Occipital lobe (tissue), 3 donors: ENCODE data around the gene PRSS36. TPM values are rescaled to one million over a fixed set of nuclear protein-coding genes. Genes with fewer than 3 reads are reported as not detected.
"Not testable (repeated sequence)": the region's sequence is repeated elsewhere in the genome, so short reads cannot be mapped to it uniquely, and the experiment has no call there.

ENCODE experiments used
- DNase-seq: peaks from one replicate; lab custom pipeline; 2025; lab: John Stamatoyannopoulos, UW
- small RNA-seq: library from RNA; depleted of rRNA; stranded (forward); fragments of <200 nt; gene quantifications from one replicate; pipeline ENCODE3, GENCODE V24; 2014
- total RNA-seq: library from RNA; depleted of rRNA; stranded (reverse); fragments of >200 nt; gene quantifications from one replicate; pipeline ENCODE4 v1.2.3, GENCODE V29; 2014

PRSS36 gene
- total RNA-seq, 1 donor from 2014 or later: not detected

DNA sequence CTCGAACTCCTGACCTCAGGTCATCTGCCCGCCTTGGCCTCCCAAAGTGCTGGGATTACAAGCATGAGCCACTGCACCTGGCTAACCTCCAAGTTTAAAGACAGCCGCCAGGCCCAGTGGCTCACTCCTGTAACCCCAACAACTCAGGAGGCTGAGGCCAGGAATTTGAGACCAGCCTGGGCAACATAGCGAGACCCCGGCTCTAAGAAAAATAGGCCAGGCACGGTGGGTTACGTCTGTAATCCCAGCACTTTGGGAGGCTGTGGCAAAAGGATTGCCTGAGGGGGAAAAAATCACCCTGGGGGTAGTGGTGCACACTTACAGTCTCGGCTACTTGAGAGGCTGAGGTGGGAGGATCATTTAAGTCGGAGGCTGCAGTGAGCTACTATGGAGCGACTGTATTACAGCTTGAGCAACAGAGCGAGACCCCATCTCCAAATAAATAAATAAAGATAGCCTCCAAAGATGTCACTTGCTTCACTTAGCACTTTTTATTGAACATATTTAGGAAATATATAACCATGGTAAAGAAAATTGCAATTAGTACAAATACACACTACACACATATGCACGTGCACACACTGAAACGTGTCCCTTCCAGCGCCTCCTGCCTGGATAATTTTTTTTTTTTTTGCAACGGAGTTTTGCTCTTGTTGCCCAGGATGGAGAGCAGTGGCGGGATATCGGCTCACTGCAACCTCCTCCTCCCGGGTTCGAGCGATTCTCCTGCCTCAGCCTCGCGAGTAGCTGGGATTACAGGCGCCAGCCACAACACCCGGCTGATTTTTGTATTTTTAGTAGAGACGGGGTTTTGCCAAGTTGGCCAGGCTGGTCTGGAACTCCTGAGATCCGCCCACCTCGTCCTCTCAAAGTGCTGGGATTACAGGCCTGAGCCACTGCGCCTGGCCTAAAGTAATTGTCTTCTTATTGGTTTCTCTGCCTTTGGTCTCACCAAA lies 43.1 kb downstream of the PRSS36 start:
- no peak for DNase-seq

DNA sequence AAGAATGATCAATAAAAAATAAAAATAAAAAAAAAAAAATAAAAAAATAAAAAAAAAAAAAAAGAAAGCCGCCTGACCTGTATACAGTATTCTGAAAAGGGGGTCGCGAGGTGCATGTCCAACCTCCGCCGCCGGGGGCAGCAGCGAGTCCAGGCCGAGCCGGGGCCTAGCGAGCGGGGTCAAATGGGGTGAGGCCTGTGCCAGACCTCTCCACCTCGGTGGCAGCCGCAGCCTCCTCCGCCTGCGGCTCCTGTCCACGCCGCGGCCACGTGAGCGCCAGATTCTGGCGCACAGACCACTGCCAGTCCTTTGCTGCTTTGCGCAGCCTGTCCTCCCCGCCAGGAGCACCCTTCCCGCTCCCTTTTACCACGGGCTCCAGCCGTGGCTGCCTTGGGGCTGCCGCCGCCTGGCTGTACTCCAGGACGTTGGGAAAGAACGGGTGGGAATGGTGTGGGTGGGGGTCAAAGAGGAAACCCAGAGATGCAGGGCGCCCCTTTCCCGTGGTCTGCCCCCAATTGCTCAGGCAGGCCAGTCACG lies 44.1 kb downstream of the PRSS36 start:
- DNase-seq: peak; percentile 61

DNA sequence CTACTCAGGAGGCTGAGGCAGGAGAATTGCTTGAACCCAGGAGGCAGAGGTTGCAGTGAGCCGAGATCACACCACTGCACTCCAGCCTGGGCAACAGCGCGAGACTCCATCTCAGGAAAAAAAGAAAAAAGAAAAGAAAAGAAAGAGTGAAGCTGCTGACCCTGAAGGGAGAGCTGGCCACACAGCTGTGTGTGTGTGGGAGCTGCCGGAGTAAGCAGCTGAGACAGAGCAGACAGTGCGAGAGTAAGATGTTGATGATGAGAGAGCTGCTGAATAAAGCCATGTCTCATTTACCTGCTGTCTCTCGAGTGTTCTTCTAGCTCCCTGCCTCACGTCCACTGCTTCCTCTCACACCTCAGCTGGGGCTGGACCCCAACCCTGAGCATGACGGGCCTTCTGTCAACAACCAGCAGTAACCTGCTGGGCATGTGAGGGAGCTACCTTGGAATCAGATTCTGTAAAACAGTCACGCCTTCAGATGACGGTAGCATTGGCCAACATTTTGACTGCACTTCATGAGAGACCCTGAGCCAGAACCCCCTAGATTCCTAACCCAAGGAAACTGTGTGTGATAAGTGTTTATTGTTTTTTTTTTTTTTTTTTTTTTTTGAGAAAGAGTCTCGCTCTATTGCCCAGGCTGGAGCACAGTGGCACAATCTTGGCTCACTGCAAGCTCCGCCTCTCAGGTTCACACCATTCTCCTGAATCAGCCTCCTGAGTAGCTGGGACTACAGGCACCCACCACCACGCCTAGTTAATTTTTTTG lies 48.8 kb downstream of the PRSS36 start:
- DNase-seq: not testable (repeated sequence)

DNA sequence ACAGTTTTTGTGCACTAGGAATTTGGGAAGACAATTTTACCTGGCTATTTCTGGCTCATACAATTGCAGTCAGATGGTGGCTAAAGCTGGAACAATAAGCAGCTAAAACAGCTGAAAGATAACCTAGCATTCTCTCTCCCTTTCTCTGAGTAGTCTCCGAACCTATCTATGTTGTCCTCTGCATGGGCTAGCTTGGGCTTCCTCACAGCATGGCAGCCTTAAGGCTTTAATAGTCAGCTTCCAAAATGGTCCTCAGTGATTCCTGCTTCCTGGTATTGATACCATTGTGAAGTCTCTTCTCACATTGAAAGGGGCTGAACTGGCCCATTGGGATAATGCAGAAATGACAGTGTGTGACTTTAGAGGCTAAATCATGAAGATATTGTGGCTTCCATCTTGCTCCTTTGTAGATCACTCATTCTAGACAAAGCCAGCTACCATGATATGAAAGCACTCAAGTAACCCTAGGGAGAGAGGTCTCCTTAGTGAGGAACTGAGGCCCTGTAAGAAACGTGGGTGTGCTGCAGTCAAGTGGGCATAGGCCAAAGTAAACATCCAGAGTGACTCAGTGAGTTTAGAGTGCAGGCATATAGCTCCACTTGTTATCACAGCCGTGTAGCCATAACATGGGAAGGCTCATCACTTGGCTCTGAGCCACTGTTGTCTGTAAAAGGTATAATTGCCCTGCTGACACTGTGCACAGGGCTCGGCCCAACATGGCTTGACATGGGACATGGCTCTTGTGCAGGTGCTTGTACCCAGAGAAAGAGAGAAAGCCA lies 49.8 kb downstream of the PRSS36 start:
- DNase-seq: no peak

DNA sequence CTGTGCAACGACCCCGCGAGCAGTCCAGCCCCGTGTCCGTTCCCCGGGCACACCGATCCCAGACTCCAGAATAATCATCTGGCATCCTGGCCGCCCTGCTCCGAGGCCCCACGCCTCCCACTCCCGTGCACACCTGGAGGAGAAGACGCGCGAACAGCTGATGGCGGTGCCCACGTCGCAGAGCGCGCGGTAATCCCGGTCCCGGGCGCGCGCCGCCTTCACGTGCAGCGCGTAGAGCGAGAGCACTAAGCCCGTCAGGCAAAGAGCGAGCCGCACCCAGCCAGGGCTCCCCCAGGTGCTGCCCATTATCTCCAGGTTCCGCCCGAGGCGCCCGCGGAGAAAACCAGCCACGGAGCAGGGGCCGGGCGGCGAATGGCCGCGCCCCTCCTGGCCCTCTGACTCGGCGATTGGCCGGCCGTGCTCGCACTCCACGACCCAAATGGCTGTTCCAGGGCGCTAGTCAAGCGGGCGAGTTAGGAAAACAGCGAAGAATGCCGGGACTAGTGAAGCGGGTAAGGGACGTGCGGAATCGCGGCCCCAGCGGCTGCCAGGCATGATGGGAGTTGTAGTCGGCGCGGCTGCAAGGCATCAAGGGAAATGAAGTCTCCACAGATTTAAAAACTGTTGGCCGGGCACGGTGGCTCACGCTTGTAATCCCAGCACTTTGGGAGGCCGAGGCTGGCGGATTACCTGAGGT lies 55.3 kb downstream of the PRSS36 start, which contains the start of gene VKORC1:
Gene VKORC1 (minus strand): TSS at position 374 of the 697 bp plus-strand sequence. CDS start 68 bp downstream, at position 306.
- peak; percentile 95 for DNase-seq

DNA sequence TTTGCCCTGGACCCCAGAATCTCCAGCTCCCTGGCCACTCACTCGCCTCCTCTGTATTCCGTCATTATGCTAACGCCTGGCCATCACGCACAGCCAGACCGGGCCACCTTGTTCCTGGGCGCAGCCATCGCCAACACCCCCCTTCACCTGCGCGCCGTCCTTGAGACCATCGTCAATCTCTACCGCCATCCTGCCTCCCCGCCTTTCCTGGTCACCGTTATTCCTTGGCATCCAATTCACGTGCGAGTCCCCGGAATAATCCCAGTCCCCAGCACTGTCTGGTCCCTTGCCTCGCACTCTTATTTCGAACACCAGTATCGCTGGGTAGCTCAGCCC lies 55.8 kb downstream of the PRSS36 start:
- no peak for DNase-seq

DNA sequence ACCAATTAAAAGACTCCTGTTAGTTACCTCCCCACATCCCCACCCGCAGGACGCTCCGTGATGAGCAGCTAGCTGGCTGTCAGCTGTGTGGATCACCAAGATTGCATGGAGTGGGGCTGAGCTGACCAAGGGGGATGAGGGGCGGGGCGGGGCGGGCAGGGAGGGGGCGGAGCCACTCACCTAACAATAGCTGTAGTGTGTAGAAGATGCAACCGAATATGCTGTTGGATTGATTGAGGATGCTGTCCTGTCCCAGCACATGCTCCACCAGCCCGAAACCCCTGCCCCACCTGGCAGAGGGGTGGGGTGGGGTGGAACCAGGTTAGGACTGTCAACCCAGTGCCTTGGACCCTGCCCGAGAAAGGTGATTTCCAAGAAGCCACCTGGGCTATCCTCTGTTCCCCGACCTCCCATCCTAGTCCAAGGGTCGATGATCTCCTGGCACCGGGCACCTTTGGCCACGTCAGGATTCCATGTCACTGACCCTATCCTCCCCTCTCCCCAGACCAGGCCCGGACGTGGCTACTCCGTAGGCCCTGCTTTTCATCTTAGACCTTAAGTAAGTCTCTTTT lies 56.6 kb downstream of the PRSS36 start:
- peak; percentile 49 for DNase-seq

DNA sequence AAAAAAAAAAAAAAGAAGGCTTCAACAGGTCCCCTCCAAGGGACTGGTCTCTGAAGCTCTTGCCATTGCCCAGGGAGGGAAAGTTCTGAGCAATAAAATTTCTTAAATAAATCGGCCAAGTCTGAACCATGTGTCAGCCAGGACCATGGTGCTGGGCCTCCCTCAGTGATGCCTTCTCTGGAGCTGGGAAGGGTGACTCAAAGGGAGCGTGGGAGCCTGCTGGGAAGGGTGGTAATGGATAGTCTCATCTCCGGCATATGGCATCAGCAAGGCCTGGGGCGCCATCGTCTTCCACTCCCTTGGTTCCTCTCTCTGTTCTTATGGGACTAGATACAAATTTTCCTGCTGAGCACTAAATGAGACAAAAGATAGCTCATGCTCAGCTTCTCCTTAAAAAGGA lies 57.5 kb downstream of the PRSS36 start:
- DNase-seq: peak; percentile 17

DNA sequence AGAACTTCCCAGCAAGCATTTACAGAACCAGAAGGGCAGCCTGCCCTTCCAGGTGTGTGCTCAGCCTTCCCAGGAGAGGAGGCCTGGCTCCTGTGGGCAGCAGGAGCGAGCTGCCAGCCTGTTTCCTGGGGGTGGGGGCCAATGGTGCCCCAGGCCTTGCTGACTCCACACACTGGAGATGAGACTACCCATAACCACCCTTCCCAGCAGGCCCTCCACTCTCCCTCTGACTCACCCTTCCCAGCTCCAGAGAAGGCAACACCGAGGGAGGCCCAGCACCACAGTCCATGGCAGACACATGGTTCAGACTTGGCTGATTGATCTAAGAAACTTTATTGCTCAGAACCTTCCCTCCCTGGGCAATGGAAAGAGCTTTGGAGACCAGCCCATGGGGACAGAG lies 59.3 kb downstream of the PRSS36 start:
- no peak for DNase-seq

DNA sequence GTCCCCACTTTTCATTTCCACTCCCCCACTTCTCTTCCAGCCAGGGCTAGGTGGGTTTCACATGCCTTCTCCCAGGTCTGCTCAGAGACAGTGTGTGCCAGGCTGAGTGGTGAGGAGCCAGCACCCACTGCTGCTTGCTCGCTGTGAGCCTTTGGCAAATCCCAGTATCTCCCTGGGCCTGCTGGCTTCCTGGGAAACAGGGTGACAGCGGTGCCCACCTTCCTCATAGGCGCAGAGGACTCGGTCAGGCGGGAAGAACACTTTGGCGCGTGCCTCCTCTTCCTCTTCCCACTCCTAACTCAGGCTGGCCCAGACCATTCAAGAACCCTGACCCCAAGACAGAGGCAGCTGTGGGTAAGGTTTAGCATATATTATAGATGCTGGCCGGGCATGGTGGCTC lies 60.7 kb downstream of the PRSS36 start:
- DNase-seq: no peak

Small RNA genes within 50 kb of the gene (small RNA-seq; reads per million reads assigned to genes)
- gene AC009088.4 (not detected), gene NDUFA3P6 (not detected)

Other genes with a start within 250 kb of the PRSS36 start
- gene FBXL19, start 226.5 kb downstream of the PRSS36 start, total RNA-seq: 56.1 TPM
- 5.5 TPM for gene ORAI3, start 201.0 kb downstream of the PRSS36 start, total RNA-seq
- 1.6 TPM for gene SETD1A, start 192.3 kb downstream of the PRSS36 start, total RNA-seq
- gene HSD3B7, start 164.9 kb downstream of the PRSS36 start, total RNA-seq: 2.5 TPM
- 12.0 TPM for gene STX1B, start 139.4 kb downstream of the PRSS36 start, total RNA-seq
- gene STX4, start 116.5 kb downstream of the PRSS36 start, total RNA-seq: 11.5 TPM
- gene ZNF668, start 75.8 kb downstream of the PRSS36 start, total RNA-seq: 5.3 TPM
- gene ZNF646, start 75.6 kb downstream of the PRSS36 start, total RNA-seq: 16.5 TPM
- 2.2 TPM for gene PRSS53, start 61.1 kb downstream of the PRSS36 start, total RNA-seq
- 30.7 TPM for gene VKORC1, start 55.3 kb downstream of the PRSS36 start, total RNA-seq
- 12.6 TPM for gene BCKDK, start 41.7 kb downstream of the PRSS36 start, total RNA-seq
- 41.2 TPM for gene KAT8, start 32.4 kb downstream of the PRSS36 start, total RNA-seq
- not detected for gene PRSS8, start 14.3 kb downstream of the PRSS36 start, total RNA-seq
- 50.4 TPM for gene FUS, start 30.1 kb upstream of the PRSS36 start, total RNA-seq
- 6.6 TPM for gene PYCARD, start 52.7 kb upstream of the PRSS36 start, total RNA-seq
- gene TRIM72, start 64.1 kb upstream of the PRSS36 start, total RNA-seq: 2.3 TPM
- gene PYDC1, start 67.1 kb upstream of the PRSS36 start, total RNA-seq: 0.78 TPM
- gene ITGAM, start 109.9 kb upstream of the PRSS36 start, total RNA-seq: 4.7 TPM
- 1.6 TPM for gene ITGAX, start 205.1 kb upstream of the PRSS36 start, total RNA-seq
- gene ITGAD, start 243.3 kb upstream of the PRSS36 start, total RNA-seq: not detected